Choroid plexus epithelial cell (primary cell): ENCODE results near the gene CAPZA2.

Experiments used
- DNase-seq: peaks from one replicate; pipeline ENCODE4 v3.0.0-alpha.2; 2010; ENCODE audit warnings: low read depth
- H3K4me3 ChIP-seq: 2 replicates; pipeline ENCODE4 v1.5.1; 2011; ENCODE audit warnings: low read depth, mild to moderate bottlenecking, control low read depth, low read length, moderate library complexity
- TF ChIP-seq, protein P1 (sequence below): conservative IDR thresholded peaks from 2 replicates; pipeline ENCODE4 v1.5.1; 2011; ENCODE audit warnings: low read depth, mild to moderate bottlenecking, control low read depth, inconsistent platforms, low read length, moderate library complexity

The CAPZA2 gene

DNA sequence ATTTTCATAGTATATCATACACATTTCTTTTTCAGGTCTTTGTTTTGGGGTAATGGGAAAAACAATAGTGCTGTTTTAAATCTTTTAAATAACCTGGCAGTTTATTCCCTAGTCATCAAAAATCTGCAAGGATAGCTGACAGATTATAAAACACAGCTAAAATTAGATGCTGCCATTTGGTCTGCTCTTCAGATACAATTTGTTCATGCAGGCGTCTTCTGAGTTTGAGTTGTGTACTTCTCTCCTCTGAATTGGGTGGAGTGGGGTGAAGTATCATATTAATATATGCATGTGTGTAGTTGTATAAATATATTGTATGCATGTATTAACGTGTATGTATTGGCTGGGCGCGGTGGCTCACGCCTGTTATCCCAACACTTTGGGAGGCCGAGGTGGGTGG is 48.0 kb downstream of the CAPZA2 start:
- TF ChIP-seq, protein P1, sequence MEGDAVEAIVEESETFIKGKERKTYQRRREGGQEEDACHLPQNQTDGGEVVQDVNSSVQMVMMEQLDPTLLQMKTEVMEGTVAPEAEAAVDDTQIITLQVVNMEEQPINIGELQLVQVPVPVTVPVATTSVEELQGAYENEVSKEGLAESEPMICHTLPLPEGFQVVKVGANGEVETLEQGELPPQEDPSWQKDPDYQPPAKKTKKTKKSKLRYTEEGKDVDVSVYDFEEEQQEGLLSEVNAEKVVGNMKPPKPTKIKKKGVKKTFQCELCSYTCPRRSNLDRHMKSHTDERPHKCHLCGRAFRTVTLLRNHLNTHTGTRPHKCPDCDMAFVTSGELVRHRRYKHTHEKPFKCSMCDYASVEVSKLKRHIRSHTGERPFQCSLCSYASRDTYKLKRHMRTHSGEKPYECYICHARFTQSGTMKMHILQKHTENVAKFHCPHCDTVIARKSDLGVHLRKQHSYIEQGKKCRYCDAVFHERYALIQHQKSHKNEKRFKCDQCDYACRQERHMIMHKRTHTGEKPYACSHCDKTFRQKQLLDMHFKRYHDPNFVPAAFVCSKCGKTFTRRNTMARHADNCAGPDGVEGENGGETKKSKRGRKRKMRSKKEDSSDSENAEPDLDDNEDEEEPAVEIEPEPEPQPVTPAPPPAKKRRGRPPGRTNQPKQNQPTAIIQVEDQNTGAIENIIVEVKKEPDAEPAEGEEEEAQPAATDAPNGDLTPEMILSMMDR: no peak
- DNase-seq: no peak
- no peak overlapping the region for H3K4me3 ChIP-seq

DNA sequence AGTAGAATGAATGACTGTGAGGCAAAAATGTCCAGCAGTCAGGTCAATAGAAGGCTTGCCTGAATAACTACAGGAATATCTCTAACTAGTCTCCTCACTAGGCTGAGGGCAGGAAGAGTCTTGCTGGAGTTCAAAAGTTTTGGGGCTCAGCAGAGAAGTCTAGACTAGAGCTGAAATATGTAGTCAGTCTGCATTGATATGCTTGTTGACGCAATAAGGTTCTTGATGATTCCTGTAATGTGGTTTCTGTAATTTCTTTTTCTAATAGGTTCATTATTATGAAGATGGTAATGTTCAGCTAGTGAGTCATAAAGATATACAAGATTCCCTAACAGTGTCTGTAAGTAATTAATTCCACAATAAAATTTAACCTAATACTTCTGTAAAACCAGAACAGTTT is 49.4 kb downstream of the CAPZA2 start:
- no peak for DNase-seq
- TF ChIP-seq, protein P1: no peak
- no peak overlapping the region for H3K4me3 ChIP-seq

DNA sequence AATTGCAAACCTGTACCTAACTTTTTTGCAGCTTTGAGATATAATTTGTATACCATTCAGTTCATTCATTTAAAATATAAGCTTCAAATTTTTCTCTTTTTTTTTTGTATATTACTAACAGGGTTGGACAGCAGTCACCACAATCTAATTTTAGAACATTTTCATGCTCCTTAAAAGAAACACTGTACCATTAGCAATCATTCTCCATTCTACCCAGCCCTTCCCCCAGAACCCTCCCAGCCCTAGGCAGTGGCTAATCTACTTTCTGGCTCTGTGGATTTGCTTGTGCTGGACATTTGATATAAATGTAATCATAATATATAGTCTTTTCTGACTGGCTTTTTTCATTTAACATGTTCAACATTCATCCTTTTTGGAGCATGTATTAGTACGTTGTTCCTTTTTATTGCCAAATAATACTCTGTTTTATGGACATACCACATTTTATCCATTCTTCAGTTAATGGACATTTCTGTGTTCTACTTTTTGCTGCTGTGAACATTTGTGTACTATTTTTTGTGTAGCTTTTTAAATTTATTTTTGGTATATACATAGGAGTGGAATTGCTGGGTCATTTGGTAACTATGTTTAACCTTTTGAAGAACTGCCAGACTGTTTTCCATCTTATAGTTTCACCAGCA is 50.0 kb downstream of the CAPZA2 start:
- H3K4me3 ChIP-seq: no peak overlapping the region
- TF ChIP-seq, protein P1: no peak
- no peak for DNase-seq

DNA sequence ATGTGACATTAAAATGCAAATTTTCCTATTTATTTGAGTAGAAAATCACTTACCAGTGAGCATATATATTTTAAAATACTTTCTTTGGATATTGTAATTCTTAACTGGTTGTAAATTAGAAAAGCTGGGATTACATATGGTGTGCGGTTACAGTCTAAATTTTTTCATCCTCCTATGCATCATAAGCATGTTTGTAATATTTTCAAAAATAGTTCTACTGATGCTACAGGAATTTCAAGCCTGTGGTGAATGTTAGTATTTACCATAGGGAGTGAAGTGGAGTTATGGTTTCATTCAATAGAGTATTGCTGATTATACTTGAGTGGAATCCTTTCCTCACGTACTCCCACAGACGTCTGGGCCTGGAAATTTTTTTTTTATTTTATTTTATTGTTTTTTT is 56.3 kb downstream of the CAPZA2 start:
- no peak overlapping the region for H3K4me3 ChIP-seq
- TF ChIP-seq, protein P1: no peak
- DNase-seq: no peak

DNA sequence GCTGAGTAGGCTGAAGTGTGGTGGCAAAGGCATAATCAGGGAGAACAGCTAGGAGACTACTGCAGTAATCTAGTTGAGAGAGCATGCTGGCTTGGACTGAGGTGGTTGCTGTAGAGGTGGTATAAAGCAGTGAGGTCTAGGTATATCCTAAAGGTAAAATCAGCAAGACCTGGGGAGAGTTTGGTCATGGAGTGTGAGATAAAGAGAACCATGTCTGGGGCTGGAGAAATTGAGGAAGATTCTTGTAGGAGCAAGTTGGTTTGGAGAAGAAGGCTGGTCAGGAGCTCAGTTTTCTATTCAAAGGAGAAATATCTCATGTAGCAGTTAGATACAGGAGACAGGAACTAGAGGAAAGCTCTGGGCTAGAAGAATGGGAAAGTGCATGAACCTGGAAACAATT is 58.0 kb downstream of the CAPZA2 start:
- TF ChIP-seq, protein P1: no peak
- no peak for DNase-seq
- H3K4me3 ChIP-seq: no peak overlapping the region

DNA sequence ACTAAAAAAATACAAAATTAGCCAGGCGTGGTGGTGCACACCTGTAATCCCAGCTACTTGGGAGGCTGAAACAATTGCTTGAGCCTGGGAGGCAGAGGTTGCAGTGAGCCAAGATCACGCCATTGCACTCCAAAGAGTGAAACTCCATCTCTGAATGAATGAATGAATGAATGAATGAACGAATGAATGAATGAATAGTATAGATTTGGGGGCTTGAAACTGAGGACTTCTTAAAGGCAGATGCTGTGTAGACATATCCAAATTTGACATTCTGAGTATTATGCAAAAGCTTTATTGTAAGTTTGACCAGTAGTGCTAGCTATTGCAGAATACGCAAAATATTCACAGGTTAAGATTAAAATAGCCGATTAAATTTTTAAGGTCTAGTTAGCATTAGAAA is 60.2 kb downstream of the CAPZA2 start:
- no peak for DNase-seq
- TF ChIP-seq, protein P1: no peak
- H3K4me3 ChIP-seq: no peak overlapping the region

DNA sequence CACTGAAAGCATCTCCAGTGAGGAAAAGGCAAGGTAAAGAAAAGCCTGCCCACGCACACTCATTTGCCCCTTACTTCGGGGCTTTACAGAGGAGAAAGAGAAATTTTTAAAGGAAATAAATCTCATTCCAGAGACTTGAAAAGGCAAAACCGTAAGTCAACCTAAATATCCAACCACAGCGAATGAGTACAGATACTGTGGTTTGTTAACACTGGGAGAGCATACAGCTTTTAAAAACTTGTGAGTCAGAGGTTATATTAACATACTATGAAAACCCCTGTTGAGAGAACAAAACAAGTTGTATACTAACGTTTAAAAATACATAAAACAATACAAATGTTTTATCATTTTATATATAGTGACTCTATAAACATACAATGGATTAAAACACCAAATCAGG is 62.4 kb downstream of the CAPZA2 start:
- peak; percentile 70 for DNase-seq
- no peak overlapping the region for H3K4me3 ChIP-seq
- TF ChIP-seq, protein P1: no peak
